ENCODE data around the gene TRAF2.

GRCh38 chr9:136926749-136927148, 40.4 kb downstream of the TRAF2 start:
- TF ChIP-seq CTCF (IDR thresholded peaks at IDR 0.05), result no peak
- TF ChIP-seq EZH2 (IDR thresholded peaks at IDR 0.05; ENCODE audit: borderline replicate concordance, insufficient read depth, low read depth, low read length, poor library complexity, severe bottlenecking), result no peak
